PC-9 (cell line): ENCODE data around the gene STIMATE.

Experiments used
- CTCF ChIP-seq: fragments of 200-600 bp; sonication (generic); conservative IDR thresholded peaks from 2 replicates; pipeline ENCODE4 v1.6.1; 2017; ENCODE audit warnings: mixed run types, antibody characterized with exemption, mild to moderate bottlenecking, moderate library complexity
- EZH2 ChIP-seq: fragments of 200-600 bp; sonication (generic); IDR thresholded peaks from 2 replicates; pipeline ENCODE4 v1.8.0; 2017; ENCODE audit warnings: antibody characterized with exemption, low read depth

- TF ChIP-seq CTCF (no peak), EZH2 (no peak)
Observed at GRCh38 chr3:52890735-52891134, 6.6 kb downstream of the STIMATE start.
